GM12872 (cell line): ENCODE data around the gene ZEB1.

Experiments used
- CTCF ChIP-seq: IDR thresholded peaks from 3 replicates; pipeline ENCODE4 v1.5.1; 2011; ENCODE audit warnings: low read depth, mild to moderate bottlenecking, low read length, moderate library complexity; ENCODE audit not compliant: insufficient read depth

The ZEB1 gene

GRCh38 chr10:31396376-31396775, 77.4 kb downstream of the ZEB1 start:
- no peak for TF ChIP-seq CTCF

DNA sequence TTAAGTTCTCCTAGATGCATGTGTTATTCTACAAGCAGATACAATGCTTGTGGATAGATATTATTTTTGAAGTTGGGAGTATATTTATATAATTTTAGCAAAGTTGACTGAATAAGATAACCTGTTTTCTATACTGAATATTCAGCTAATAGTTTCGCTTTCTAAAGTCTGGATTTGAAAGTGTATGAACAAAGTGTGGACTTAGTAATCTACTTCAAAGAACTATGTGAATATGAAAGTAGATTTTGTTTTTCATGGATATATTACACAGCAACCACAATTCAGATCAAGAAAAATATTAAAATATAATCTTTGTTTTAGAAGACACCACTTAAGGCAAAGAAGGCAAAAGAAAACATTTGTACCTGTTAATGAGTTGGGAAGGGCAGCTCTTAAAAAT, 78.8 kb downstream of the ZEB1 start:
- TF ChIP-seq CTCF, result no peak

GRCh38 chr10:31399171-31399570, 80.2 kb downstream of the ZEB1 start:
- TF ChIP-seq CTCF, result no peak

DNA sequence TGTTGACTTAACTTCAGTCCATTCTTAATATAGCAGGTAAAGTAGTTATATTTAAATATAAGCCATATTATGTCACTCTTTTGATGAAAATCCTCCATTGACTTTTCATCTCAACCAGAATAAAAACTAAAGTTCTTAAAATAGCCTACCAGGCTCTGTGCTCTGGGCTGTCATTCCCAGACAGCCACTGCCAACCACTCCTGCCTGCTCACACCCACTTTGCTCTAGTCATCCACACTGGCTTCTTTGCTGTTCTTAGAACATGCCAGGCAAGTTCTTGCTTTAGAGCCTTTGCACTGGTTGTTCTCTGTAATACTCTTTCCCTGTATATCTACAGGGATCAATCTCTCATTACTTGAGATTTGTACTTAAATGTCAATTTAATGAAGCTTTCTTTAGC, 80.6 kb downstream of the ZEB1 start:
- TF ChIP-seq CTCF, result no peak

DNA sequence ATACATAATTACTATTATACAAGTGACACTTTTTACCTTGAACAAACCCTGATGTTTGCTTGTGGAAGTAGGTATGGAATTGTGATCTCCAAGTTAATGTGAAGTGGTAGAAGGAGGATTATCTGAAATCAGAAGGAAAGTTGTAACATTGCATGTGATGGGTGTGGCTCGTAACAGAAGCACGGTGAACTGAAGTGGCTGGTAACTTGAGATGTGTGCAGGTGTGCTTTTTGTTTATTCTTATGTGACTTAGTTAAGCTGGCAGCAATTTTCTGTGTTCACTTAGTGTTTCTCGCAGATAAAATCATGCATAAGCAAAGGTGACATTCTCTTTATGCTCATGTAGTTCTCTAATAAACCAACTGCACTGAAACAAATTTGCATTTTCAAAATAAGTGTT, 82.3 kb downstream of the ZEB1 start:
- no peak for TF ChIP-seq CTCF

DNA sequence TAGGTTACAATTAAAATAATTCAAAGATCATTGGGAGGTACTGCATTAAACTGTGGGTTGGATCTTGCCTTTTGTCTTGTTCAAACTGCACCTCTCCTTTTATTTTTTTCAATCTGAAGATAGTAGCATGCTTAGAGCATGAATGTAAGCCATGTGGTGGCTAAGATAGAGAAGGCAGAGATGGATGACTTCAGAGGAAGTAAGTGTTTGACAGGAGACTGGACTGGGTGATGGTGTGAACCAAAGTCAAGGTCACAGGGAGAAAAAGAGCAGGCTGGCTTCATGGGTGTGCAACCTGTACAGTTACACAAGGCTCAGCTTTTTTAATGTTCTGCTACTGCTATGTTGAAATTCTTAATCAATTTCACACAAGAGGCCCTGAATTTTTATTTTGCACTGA, 85.6 kb downstream of the ZEB1 start:
- no peak for TF ChIP-seq CTCF

- no peak for TF ChIP-seq CTCF
Measured at GRCh38 chr10:31413325-31413724, 94.3 kb downstream of the ZEB1 start.

GRCh38 chr10:31418481-31418880, 99.5 kb downstream of the ZEB1 start:
- TF ChIP-seq CTCF, result no peak
